ENCODE measurements around the gene PPP2R2C. TPM values are rescaled to one million over a fixed set of nuclear protein-coding genes. Genes with fewer than 3 reads are reported as not detected.

Gene PPP2R2C
- total and polyA plus RNA-seq, 2 of the 4 experiments (the other 2 are of a cell fraction), result 0.03 TPM; not detected in 1

- no TSS peak for BruUV-seq (replicated peaks)
These were observed 87.1 kb downstream of the PPP2R2C start for GRCh38 chr4:6385288-6385687.

More at GRCh38 chr4:6385288-6385687, 87.1 kb downstream of the PPP2R2C start:
- H3K18ac ChIP-seq (ENCODE audit: low read depth, low read length), result no peak overlapping the region
- no peak overlapping the region for H3K4ac ChIP-seq (ENCODE audit: low read depth, low read length)
- dilution Hi-C loops (cut with HindIII; ENCODE audit: low sequenced_read_pairs, unreplicated experiment), result no loop called here
- H2BK15ac ChIP-seq (ENCODE audit: low read depth, low read length), result no peak overlapping the region
- TF ChIP-seq MXI1 (IDR thresholded peaks at IDR 0.05; ENCODE audit: borderline replicate concordance, low read depth, low read length) (no peak), RAD21 (IDR thresholded peaks at IDR 0.05; ENCODE audit: low read length) (no peak), NFE2L2 (IDR thresholded peaks at IDR 0.05; ENCODE audit: low read depth, low read length) (no peak), POLR2A (IDR thresholded peaks at IDR 0.05; ENCODE audit: low read depth, low read length) (no peak), RCOR1 (IDR thresholded peaks at IDR 0.05; ENCODE audit: insufficient replicate concordance, low read length) (no peak), BHLHE40 (IDR thresholded peaks at IDR 0.05; ENCODE audit: low read depth, low read length) (no peak)
- no peak overlapping the region for H2AK9ac ChIP-seq (replicated peaks; ENCODE audit: low read depth, low read length, poor library complexity)
- no CpG with 5 or more reads among the region's 2 CpGs for WGBS, 2 experiments (ENCODE audit: extremely low coverage in 2 of 2, insufficient read length in 1 of 2)
- H2BK20ac ChIP-seq (ENCODE audit: low read depth, low read length), result no peak overlapping the region
- no peak overlapping the region for H2AK5ac ChIP-seq (ENCODE audit: low read depth, low read length)
- H3K14ac ChIP-seq (replicated peaks; ENCODE audit: low read depth, low read length), result no peak overlapping the region
- no peak overlapping the region for H2BK5ac ChIP-seq (ENCODE audit: low read depth, low read length, poor library complexity, severe bottlenecking)
- H4K5ac ChIP-seq (ENCODE audit: low read depth, low read length), result no peak overlapping the region
- H4K8ac ChIP-seq (ENCODE audit: low read depth in 2 of 2, low read length in 2 of 2), result no peak overlapping the region
- no peak overlapping the region for H3K9ac ChIP-seq (ENCODE audit: low read depth, low read length)
- peaks cover 33% of the 10 kb centered on the region for H3K27me3 ChIP-seq (ENCODE audit: control insufficient read depth, insufficient read depth, low read length)
- no peaks in the 10 kb centered on the region for H3K9me3 ChIP-seq (ENCODE audit: control insufficient read depth, insufficient read depth, low read length)
- ChIA-PET POLR2A (ENCODE audit: unreplicated experiment) (no interaction called here), CTCF (no interaction called here)
- in situ Hi-C loops (cut with MboI; ENCODE audit: low sequenced_read_pairs), result no loop called here
- H4K20me1 ChIP-seq (ENCODE audit: insufficient read depth, low read length), result no peaks in the 10 kb centered on the region
- H3K4me1 ChIP-seq (ENCODE audit: control insufficient read depth, insufficient read depth, low read length), result no peaks in the 10 kb centered on the region
- H3K4me2 ChIP-seq (ENCODE audit: low read depth, low read length), result no peak overlapping the region
- no peak overlapping the region for H3K27ac ChIP-seq (ENCODE audit: insufficient read depth, low read length)
- no peak overlapping the region for H2BK120ac ChIP-seq (ENCODE audit: low read depth, low read length)
- no peak overlapping the region for H4K91ac ChIP-seq (ENCODE audit: insufficient read depth, low read depth, low read length)
- H3K9me1 ChIP-seq (ENCODE audit: insufficient read depth, low read length), result no peaks in the 10 kb centered on the region
- H3K56ac ChIP-seq (ENCODE audit: extremely low read depth, insufficient read depth, low read length), result no peak overlapping the region
- H3K36me3 ChIP-seq (ENCODE audit: control insufficient read depth, insufficient read depth, low read length), result no peaks in the 10 kb centered on the region
- no peak overlapping the region for H3K23ac ChIP-seq (ENCODE audit: low read depth, low read length)
- intact Hi-C loops (cut with micrococcal nuclease), result no loop called here
- no peak overlapping the region for H2AFZ ChIP-seq (replicated peaks; ENCODE audit: low read length, poor library complexity)
- DNase-seq (no peak), ATAC-seq (ENCODE audit: low read depth) (no peak)
- no peak overlapping the region for H3K4me3 ChIP-seq (ENCODE audit: insufficient read depth, low read depth, low read length)
- H3K79me1 ChIP-seq (ENCODE audit: low read depth in 1 of 2, low read length in 2 of 2), result no peaks in the 10 kb centered on the region

Measured in IMR-90 (cell line).